DOHH2 (cell line): ENCODE data around the gene RNLS.

Experiments
- H3F3A ChIP-seq: fragments of 200-600 bp; sonication (generic), shearing (Covaris generic); 2 replicates; pipeline ENCODE4 v1.6.0; 2016; ENCODE audit warnings: antibody characterized with exemption, mild to moderate bottlenecking; ENCODE audit not compliant: control insufficient read depth, insufficient read depth
- H3K27ac ChIP-seq: fragments of 200-600 bp; sonication (generic); 2 replicates; pipeline ENCODE4 v1.5.1; 2014; ENCODE audit warnings: low read depth, mild to moderate bottlenecking, low read length, moderate library complexity
- H3K27me3 ChIP-seq: fragments of 200-600 bp; sonication (generic); 2 replicates; pipeline ENCODE4 v1.6.1; 2014; ENCODE audit warnings: mild to moderate bottlenecking, low read length, mixed read lengths; ENCODE audit not compliant: control insufficient read depth
- H3K36me3 ChIP-seq: fragments of 200-600 bp; sonication (generic); 2 replicates; pipeline ENCODE4 v1.6.1; 2014; ENCODE audit warnings: mild to moderate bottlenecking, low read length, moderate library complexity, mixed read lengths; ENCODE audit not compliant: control insufficient read depth
- H3K4me1 ChIP-seq: fragments of 200-600 bp; sonication (generic); 2 replicates; pipeline ENCODE4 v1.6.1; 2014; ENCODE audit warnings: mild to moderate bottlenecking, low read length, mixed read lengths; ENCODE audit not compliant: control insufficient read depth
- H3K4me2 ChIP-seq: fragments of 200-600 bp; sonication (generic); 2 replicates; pipeline ENCODE4 v1.6.0; 2014; ENCODE audit warnings: mild to moderate bottlenecking, low read length, moderate library complexity
- H3K4me3 ChIP-seq: fragments of 200-600 bp; sonication (generic); 2 replicates; pipeline ENCODE4 v1.5.1; 2014; ENCODE audit warnings: mild to moderate bottlenecking, low read length, mixed read lengths
- H3K79me2 ChIP-seq: fragments of 200-600 bp; sonication (generic); 2 replicates; pipeline ENCODE4 v1.6.1; 2014; ENCODE audit warnings: mild to moderate bottlenecking, low read length, mixed read lengths; ENCODE audit not compliant: control insufficient read depth
- H3K9me2 ChIP-seq: fragments of 200-600 bp; sonication (generic); replicated peaks from 2 replicates; pipeline ENCODE4 v1.6.1; 2014; ENCODE audit warnings: mild to moderate bottlenecking, low read length, mixed read lengths; ENCODE audit not compliant: control insufficient read depth
- H3K9me3 ChIP-seq: fragments of 200-600 bp; sonication (generic); 2 replicates; pipeline ENCODE4 v1.6.1; 2014; ENCODE audit warnings: antibody characterized with exemption, low read length, mixed read lengths; ENCODE audit not compliant: control insufficient read depth, insufficient read depth
- H4K20me1 ChIP-seq: fragments of 200-600 bp; sonication (generic); 2 replicates; pipeline ENCODE4 v1.6.0; 2014; ENCODE audit warnings: low read depth, mild to moderate bottlenecking, antibody characterized with exemption, low read length, moderate library complexity; ENCODE audit not compliant: control insufficient read depth, insufficient read depth
- CTCF ChIP-seq: fragments of 200-600 bp; sonication (generic); IDR thresholded peaks from one replicate; pipeline ENCODE4 v1.5.1; 2014; ENCODE audit warnings: antibody characterized with exemption, mild to moderate bottlenecking, low read depth, low read length; ENCODE audit not compliant: poor library complexity, severe bottlenecking
- EZH2phosphoT487 ChIP-seq: fragments of 200-600 bp; sonication (generic); IDR thresholded peaks from 2 replicates; pipeline ENCODE4 v1.6.1; 2017; ENCODE audit warnings: borderline replicate concordance, mild to moderate bottlenecking, antibody characterized with exemption, low read length, moderate library complexity, mixed read lengths

RNLS gene

GRCh38 chr10:88237896-88238614 lies 345.1 kb downstream of the RNLS start:
- no peaks in the 10 kb centered on the region for H3K4me1 ChIP-seq
- H3K27me3 ChIP-seq: no peaks in the 10 kb centered on the region
- no peaks in the 10 kb centered on the region for H3K9me2 ChIP-seq
- TF ChIP-seq CTCF: no peak
- no peak for TF ChIP-seq EZH2phosphoT487
- no peaks in the 10 kb centered on the region for H3K79me2 ChIP-seq
- H3F3A ChIP-seq: no peaks in the 10 kb centered on the region
- no peak overlapping the region for H3K4me2 ChIP-seq
- H3K27ac ChIP-seq: no peak overlapping the region
- no peaks in the 10 kb centered on the region for H3K9me3 ChIP-seq
- H3K4me3 ChIP-seq: no peak overlapping the region
- H4K20me1 ChIP-seq: no peaks in the 10 kb centered on the region
- H3K36me3 ChIP-seq: no peaks in the 10 kb centered on the region

GRCh38 chr10:88236121-88236743 lies 346.9 kb downstream of the RNLS start:
- H3F3A ChIP-seq: no peaks in the 10 kb centered on the region
- TF ChIP-seq EZH2phosphoT487 (no peak), CTCF (no peak)
- H3K9me3 ChIP-seq: no peaks in the 10 kb centered on the region
- H3K4me1 ChIP-seq: no peaks in the 10 kb centered on the region
- H3K27me3 ChIP-seq: no peaks in the 10 kb centered on the region
- H3K27ac ChIP-seq: no peak overlapping the region
- H3K36me3 ChIP-seq: no peaks in the 10 kb centered on the region
- no peaks in the 10 kb centered on the region for H3K9me2 ChIP-seq
- H4K20me1 ChIP-seq: no peaks in the 10 kb centered on the region
- no peaks in the 10 kb centered on the region for H3K79me2 ChIP-seq
- H3K4me3 ChIP-seq: no peak overlapping the region
- H3K4me2 ChIP-seq: no peak overlapping the region

- H3K36me3 ChIP-seq: no peaks in the 10 kb centered on the region
- no peaks in the 10 kb centered on the region for H3K27me3 ChIP-seq
- no peaks in the 10 kb centered on the region for H3K9me2 ChIP-seq
- H3K4me1 ChIP-seq: no peaks in the 10 kb centered on the region
- no peak overlapping the region for H3K27ac ChIP-seq
- no peaks in the 10 kb centered on the region for H4K20me1 ChIP-seq
- TF ChIP-seq EZH2phosphoT487 (no peak), CTCF (no peak)
- H3K9me3 ChIP-seq: no peaks in the 10 kb centered on the region
- no peak overlapping the region for H3K4me2 ChIP-seq
- no peaks in the 10 kb centered on the region for H3F3A ChIP-seq
- no peak overlapping the region for H3K4me3 ChIP-seq
- no peaks in the 10 kb centered on the region for H3K79me2 ChIP-seq
These were observed 348.8 kb downstream of the RNLS start for GRCh38 chr10:88234297-88234696.
